GM21515 (cell line): ENCODE data around the gene HCN2.

Source experiments
- ATAC-seq: cut with Tn5 transposase; IDR thresholded peaks from one replicate; pipeline ENCODE4 v1.9.1; 2021; ENCODE audit not compliant: unreplicated experiment

HCN2 gene

DNA sequence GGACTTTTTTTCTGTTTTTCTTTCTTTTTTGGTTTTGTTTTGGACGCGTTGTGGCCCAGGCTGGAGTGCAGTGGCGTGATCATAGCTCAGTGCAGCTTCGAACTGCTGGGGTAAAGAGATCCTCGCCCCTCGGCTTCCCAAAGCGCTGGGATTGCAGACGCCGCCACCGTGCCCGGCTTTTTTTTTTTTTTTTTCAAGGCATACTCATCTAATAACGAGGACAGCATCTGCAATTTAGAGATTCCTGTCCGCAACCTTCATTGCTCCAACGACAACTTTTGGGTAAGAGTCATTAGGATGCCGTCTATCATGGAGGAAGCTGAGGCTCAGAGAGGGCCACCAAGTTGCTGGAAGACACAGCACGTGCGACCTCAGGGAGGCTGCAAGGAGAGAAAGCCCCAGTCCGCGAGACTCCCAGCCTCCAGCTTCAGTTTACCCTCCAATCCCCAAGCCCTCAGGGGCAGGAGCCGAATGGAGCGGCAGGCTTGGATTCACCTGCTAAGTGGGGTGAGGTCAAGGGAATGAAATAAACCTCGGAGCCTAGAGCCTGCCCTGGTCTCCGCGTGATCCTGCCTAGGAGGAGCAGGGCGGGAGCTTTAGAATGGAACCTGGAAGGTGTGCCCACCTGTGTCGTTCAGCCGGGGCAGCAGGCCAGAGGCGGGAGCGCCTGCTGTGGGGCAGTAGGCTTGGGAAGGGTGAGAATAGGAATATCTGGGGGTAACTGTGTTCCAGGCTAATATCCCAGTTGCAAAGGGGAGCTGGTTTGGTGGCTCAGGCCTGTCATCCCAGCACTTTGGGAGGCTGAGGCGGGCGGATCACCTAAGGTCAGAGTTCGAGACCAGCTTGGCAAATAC, 44.3 kb downstream of the HCN2 start:
- no peak for ATAC-seq

DNA sequence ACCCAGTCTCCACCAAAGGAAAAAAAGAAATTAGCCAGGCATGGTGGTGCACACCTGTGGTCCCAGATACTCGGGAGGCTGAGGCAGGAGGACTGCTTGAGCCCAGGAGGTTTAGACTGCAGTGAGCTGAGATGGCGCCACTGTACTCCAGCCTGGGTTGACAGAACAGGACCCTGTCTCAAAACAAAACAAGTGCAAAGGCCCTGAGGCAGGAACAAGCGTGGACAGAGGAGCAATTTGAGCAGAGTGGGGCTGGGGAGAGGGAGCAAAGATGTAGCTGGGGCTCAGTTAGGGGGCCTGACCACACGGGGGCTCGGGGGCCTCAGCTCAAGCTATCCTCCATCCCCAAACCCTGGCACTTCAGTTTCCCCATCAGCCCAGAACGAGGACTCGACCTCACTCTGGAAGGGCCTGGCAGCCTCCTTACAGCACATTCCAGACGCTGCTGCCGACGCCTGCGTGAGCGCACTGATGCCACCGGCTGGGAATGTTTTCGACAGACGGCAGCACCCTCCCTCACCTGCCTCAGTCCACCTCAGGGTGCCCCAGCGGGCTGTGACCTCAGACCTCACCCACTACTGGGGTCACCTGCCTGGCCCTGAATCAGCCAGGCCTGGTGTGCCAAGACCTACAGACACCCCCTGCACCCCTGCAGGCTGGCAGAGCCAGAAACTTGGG, 45.4 kb downstream of the HCN2 start:
- ATAC-seq: no peak

DNA sequence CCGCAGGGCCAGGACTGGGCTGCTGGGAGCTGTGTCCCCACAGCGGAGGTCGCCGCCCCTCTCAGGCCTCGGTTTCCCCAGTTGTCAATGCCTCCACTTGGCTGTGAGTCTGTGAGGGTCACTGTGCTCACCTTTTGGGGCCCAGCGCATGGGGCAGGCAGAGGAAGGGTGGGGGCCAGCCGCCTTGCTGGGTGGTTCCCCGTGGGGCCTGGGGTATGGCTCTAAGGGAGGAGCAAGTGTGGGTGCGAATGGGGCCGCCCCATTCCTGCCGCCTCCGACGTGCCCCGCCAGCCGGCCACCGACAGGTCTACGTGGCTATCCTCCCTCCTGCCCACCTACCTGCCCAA, 49.2 kb downstream of the HCN2 start:
- ATAC-seq: no peak

DNA sequence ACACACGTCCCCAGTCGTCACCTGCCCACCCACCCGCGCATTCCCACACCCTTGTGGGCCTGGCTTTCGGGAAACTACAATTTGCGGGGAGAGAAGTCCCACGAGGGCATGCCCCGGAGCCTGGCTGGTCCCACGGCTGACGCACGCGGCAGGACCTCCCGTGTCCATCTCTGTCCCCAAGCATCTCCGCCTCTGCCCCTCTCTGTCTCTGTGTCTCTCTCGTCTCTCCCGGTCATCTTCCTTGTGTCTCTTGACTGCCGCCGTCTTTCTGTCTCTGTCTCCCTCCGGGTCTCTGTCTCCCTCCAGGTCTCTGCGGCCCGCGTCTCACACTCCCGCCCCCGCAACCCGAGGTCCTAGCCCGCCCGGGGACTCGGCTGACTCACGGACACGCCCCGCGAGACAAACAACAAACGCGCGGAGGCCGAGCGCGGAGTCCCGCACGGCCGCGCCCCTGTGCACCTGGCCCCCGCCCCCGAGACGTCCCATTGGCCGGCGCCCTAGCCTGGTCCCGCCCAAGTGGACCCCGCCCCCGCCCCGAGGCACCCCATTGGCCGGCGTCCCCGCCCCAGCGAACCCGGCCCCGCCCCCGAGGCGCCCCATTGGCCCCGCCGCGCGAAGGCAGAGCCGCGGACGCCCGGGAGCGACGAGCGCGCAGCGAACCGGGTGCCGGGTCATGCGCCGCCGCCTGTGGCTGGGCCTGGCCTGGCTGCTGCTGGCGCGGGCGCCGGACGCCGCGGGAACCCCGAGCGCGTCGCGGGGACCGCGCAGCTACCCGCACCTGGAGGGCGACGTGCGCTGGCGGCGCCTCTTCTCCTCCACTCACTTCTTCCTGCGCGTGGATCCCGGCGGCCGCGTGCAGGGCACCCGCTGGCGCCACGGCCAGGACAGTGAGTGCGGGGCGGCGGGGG, 49.8 kb downstream of the HCN2 start, which contains the start of gene FGF22:
FGF22 (plus strand) TSS at position 627 of the 908 bp plus-strand sequence; CDS start at position 674, 47 bp downstream.
- ATAC-seq: peak; percentile 46

DNA sequence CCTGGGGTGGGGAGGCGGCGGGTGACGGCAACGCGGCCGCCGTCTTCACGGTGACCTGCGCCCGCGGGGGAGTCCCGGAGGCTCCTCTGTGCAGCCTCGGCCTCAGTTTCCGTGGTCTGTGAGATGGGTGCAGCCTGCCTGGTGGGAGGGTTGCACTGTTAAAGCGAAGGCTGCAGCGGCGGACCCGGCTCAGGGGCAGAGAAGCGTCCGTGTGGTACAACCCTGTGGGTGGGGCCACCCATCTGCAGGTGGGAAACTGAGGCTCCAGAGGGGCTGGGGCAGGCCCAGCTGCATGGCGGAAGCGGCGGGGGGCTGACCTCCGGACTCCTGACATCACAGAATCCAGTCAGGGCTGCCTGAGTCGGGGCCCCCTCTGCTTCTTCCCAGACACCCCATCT, 50.5 kb downstream of the HCN2 start:
- no peak for ATAC-seq

DNA sequence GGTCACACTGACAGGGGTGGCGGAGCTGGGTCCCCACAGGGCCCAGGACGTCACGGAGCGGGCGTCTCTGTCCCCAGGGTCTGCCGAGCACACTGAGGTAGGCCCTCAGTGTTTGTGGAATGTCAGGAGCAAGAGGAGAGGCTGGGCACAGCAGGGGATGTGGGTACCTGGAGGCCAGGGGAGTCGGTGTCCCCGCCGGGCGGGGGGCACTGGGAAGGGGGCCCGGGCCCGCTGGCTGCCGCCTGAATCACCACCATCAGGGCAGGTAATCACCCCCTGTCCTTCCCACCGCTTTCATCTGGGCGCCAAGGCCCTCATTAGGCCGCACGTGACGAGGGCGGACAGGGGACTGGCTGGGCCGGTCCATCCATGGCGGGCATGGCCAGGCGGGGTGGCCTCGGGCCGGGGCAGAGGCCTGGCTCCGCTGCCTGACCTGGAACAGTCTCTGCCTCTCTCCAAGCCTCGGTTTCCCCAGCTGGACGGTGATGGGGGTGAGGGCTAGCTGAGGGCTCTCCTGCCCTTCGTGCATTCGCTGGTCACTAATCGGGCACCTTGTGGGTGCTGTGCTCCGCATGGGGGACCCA, 51.0 kb downstream of the HCN2 start:
- no peak for ATAC-seq

DNA sequence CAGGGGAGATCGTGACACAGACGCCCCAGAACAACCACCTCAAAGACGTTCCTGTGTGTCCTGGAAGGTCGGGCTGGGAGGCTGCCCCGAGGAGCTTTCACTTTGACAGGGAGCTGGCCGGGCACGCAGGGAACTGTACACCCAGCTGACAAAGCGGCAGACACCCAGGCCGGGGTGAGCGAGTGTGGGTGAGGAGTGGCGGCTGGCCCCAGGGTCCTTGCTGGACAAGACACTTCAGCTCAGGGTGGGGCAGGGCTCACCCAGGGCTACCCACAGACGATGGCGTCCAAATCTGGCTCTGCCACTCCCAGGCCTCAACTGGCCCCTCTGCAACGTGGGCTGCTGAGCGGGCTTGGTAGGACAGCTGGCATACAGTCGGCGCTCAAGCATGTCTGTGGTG, 52.0 kb downstream of the HCN2 start:
- ATAC-seq: no peak

DNA sequence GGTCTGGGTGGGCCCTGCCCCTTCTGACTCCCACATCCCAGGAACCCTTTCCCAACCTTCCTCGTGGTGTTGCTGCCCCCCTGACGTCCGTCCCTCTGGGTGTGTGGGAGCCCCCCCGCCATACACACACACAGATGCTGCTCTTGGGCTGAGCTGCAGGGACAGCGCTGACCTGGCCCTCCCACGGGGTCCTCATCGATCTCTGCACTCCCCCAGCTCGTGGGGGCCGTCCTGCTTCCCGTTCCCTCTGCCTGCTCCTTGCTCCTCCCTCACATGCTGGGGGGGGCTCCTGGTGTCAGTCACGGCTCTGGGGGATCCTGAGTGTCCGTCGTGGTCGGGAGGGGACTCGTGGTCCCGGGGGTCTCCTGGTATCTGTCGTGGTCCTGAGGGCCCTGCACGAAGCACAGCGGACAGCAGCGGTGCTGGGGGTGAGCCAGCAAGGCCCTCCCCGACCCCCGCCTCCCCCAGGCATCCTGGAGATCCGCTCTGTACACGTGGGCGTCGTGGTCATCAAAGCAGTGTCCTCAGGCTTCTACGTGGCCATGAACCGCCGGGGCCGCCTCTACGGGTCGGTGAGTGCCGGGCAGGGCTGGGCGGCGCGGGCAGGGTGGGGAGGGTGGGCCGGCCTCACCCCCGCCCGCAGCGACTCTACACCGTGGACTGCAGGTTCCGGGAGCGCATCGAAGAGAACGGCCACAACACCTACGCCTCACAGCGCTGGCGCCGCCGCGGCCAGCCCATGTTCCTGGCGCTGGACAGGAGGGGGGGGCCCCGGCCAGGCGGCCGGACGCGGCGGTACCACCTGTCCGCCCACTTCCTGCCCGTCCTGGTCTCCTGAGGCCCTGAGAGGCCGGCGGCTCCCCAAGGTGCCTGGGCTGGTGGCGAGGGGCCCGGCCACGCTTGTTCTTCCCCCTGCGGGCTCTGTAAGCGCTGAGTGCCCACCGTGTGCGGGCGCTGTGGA, 53.4 kb downstream of the HCN2 start:
- ATAC-seq: no peak

DNA sequence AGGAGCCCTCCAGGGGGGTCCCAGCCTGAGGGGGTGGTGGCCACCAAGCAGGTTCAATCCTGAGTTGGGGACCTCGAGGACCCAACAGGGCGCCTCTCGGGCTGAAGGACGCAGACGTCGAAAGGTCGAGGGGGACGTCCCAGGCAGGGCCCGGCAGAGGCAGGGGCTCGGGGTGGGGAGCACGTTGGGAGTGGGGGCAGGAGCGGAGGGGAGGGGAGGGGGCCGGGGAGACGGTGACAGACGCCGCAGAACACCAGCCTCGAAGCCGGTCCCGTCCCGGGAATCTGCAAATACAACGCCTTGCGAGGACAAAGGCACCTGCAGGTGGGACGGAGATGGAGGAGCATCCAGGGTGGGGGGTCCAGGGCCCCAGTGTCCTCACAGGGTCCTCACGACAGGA, 54.1 kb downstream of the HCN2 start:
- ATAC-seq: no peak

DNA sequence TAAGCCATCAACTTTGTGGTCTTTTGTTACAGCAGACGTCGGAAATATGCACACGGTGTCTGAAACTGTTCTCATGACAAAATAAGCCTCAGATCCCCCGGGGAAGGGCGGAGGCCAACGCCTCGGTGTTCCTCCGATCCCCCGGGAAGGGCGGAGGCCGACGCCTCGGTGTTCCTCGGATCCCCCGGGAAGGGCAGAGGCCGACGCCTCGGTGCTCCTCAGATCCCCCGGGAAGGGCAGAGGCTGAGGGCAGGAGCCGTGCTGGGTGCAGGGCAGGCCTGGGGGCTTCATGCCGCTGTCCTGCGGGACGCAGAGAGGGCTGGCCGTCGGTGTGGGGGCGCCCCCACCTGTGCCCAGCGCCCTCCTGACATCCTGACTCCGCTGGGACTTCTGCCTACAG, 54.7 kb downstream of the HCN2 start:
- no peak for ATAC-seq

DNA sequence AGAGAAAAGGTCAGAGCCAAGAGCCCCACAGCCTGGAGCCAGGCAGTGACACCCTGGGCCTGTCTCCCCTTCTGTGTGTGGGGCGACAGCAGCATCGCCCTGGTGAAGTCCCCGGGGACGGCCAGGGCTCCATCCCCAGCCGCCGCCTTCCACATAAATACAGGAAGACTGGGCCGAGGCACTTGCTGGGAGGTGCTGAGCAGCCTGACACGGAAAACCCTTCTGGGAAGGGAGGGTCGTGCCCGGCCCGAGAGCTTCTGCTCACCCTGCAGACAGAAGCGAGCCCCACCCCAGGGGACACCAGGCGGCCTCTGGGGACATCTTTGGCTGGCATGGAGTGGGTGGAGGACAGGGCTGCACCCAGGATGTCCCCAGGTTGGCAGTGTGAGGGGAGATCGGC, 55.1 kb downstream of the HCN2 start:
- ATAC-seq: no peak

DNA sequence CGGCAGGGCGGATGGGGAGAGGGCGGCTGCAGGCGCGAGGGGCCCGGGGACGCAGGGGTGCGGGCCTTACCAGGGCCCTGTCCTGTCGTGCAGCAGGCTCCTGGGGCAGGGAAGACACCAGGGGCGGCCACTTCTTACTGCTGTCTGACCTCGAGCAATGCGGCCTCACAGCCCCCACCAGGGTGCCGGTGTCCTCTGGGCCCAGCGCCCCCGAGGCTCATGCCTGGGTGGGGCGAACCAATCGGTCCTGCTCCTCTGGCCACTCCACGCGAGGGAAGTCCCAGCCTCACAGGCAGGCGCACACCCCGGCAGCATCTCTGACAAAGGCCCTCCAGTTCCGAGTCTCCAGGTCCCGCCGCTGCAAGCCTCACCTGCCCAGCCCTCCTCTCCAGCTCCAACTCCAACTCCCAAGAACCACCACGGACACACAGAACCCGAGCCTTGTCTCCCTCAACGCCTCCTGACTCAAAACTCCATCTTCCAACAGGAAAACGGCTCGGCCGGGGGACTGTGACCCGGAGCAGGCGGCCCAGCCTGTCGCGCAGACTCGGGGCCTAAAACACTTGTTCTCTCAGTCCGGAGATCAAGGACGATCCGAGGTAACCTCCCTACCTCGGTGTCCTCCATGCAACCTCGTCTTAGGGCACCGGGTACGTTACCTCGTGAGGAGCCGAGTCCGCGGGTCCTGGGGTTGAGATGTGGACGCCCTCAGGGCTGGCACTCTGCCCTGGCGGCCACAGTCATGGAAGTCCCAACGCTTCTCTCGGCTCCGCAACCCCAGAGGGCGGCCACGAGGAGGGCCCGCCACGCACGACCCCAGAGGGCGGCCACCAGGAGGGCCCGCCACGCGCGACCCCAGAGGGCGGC, 56.5 kb downstream of the HCN2 start:
- ATAC-seq: no peak

DNA sequence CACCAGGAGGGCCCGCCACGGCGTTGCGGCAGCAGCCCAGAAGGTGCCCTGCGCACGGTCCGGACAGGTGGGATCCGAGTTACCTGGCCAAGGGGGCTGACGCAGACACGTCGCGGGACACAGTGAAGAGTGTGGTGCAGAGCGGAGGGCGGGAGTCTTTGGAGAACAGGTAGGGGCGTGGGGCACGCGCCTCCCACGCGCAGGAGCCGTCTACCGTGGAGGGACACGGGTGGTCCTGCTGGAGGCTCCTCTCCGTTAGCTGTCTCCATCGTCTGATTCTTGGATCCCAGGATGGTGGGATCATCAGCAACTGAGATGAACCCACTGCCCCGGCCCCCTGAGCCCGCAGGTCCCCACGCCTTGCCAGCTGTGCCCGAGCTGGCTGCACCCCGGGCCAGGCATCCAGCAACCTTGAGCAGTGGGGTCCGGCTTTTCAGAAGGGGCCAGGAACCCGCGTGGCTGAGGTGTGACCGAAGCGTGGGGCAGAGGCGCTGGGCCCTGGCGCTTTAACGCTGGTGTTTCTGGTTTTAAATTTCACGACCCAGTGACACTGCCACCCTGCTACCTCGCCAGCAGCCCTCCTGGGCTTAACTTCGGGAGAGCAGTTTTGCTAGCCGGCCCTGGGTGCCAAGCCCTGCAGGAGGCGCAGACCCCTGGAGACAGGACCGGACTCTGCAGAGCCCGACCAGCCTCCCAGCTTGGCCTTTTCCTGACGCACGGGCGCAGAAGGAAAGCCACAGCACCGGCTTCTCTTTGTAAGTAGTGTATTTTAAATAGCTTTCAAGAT, 57.3 kb downstream of the HCN2 start:
- no peak for ATAC-seq

DNA sequence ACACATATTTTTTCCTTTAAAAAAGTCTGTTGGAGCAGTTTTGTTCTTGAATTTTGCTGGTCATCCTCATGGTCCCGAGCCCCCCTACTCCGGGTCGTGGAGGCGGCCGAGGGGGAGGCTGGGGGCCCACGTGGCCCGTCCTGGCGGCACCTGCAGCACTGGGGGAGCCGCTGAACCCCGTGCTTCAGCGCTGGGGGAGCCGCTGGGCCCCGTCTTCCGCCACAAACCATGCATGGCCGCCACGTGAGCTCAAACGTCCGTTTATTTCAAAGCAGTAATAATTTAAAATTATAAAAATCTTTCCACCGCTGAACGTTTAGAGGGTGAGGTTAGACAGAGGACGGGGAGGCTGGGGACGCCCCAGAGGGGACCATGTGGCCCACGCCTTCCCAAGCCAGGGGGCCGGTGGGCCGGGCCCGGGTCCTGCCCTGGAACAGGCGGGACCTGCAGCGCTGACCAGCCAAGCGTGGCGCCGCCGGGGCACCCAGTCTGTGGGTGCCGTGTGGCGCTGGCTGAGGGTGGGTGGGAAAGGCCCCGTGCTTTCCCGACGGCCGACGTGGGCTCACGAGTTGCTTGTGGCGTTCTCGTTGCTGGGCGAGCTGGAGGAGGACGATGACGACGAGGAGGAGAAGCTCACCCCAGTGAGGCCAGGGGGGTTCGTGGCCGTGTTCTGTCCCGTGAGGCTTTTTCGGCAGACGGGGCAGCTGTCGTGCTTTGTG, 58.0 kb downstream of the HCN2 start:
- ATAC-seq: no peak

DNA sequence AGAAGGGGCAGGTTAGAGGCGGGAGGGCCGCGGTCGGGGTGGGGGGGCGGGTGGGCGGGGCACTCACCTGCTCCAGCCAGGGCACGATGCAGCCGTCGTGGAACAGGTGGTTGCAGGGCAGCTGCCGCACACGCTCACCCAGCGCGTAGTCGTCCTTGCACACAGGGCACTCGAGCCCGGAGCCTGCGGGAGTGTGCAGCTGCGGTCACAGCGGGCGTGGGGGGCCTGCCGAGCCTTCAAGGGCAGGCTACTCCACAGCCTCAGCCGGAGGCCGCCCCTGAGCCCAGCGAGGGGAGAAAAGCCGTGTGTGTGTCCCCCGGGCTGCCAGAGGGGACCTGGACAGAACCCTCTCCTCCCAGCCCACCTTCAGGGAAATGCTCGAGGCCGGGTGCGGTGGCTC, 58.6 kb downstream of the HCN2 start:
- no peak for ATAC-seq

DNA sequence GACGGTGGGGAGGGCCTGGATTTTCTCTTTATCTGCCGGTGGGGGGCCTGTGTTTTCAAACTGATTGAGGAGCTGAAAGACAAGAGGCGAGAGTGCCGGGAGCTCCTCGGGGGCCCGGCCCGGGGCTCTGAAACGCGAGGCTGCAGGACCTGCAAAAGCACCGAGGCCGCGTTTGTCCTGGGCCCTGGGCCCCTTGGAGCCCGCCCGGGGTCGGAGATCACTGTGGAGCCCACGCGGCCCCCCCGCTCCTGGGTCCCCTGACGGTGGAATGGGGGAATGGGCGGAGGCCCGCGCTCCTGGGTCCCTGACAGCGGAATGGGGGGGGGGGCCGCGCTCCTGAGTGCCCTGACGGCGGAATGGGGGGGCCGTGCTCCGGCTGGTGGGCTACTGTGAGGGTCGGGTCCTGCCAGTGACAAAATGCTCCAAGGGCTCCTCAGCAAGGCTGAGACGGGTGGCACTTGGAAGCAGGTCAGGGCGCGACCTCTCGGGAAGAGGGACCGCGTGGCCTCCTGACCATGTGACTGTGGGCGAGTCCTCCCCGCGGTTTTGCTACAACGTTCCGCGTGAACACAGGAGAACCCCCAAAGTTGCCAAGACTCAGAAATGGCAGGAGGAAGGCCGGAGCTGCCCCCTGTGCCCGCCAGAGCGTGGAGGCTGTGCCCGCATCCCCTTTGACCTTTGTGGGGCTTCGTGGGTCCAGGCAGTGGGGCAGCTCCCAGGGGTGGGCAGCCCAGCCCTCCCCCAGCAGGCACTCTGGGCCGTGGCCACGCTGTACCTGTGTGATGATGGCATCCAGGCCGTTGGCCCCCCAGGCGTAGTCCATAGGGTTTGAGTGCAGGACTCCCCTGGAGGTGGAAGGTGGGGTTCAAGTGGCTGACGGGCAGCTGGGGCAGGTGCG, 59.5 kb downstream of the HCN2 start:
- ATAC-seq: no peak

DNA sequence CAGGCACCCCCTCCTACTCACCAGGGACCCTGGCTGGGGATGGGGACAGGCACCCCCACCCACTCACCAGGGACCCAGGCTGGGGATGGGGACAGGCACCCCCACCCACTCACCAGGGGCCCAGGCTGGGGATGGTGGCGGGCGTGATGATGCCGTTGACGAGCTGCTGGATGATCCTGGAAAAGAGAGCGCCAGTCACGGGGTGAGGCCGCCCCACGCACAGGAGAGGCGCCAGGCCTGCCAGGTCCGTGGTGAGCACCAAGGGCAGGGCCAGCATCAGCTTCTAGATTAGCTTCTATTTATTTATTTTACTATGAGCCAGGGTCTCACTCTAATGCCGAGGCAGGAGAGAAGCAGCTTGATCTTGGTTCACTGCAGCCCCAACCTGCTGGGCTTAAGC, 60.4 kb downstream of the HCN2 start:
- ATAC-seq: no peak
